ENCODE results near the gene GNB1L. TPM values are rescaled to one million over a fixed set of nuclear protein-coding genes. Genes with fewer than 3 reads are reported as not detected.

GNB1L gene
- total RNA-seq, 1 donor from 2014 or later = 3.0 TPM

DNA sequence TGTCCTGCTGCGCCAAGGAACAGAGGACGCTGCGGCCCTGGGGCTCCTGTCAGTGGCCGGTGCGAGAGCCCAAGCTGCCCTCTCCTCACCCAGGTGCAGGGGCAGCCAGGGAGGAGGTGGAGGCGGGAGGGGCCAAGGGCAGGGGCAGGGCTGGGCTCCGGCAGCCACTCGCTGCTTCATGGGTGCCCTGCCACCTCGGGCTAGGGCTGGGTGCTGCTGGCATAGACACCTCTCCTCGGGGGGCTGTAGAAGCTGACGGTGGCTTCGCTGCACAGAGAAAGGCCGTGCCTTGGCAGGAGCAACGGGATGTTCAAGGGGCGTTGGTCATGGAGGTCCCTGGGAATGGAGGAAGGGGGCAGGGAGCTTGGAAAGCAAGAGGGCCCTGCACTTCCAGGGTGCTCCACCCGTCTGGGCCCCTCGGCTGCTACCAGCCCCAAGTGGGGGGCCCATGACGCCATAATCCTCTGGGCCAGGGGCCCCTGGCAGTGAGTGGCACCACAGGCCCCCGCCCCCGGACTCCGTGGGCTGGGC is 95.7 kb downstream of the GNB1L start:
- Histone ChIP-seq H3K36me3 (no peaks in the 10 kb centered on the region), H3K79me2 (ENCODE audit: low read depth) (no peaks in the 10 kb centered on the region), H3K4me1 (peaks cover 37% of the 10 kb centered on the region), H2AFZ (replicated peaks) (no peak overlapping the region), H3F3A (ENCODE audit: low read depth) (peaks cover 32% of the 10 kb centered on the region), H3K9ac (no peak overlapping the region), H4K20me1 (ENCODE audit: low read depth) (peaks cover 86% of the 10 kb centered on the region), H3K4me3 (no peak overlapping the region), H3K27ac (no peak overlapping the region), H3K4me2 (peak overlapping the region; percentile 42), H3K9me3 (ENCODE audit: low read depth) (no peaks in the 10 kb centered on the region), H3K27me3 (peaks cover 99% of the 10 kb centered on the region)
- Mint-ChIP-seq H3K4me1 (peaks cover 25% of the 10 kb centered on the region), H3K36me3 (no peaks in the 10 kb centered on the region), H3K9me3 (no peaks in the 10 kb centered on the region), H3K4me3 (no peak overlapping the region), H3K27ac (no peak overlapping the region), H3K27me3 (ENCODE audit: insufficient read depth, low read depth) (peaks cover 69% of the 10 kb centered on the region)
- TF ChIP-seq EZH2 (IDR thresholded peaks at IDR 0.05) = no peak
- TF ChIP-seq, protein P1, sequence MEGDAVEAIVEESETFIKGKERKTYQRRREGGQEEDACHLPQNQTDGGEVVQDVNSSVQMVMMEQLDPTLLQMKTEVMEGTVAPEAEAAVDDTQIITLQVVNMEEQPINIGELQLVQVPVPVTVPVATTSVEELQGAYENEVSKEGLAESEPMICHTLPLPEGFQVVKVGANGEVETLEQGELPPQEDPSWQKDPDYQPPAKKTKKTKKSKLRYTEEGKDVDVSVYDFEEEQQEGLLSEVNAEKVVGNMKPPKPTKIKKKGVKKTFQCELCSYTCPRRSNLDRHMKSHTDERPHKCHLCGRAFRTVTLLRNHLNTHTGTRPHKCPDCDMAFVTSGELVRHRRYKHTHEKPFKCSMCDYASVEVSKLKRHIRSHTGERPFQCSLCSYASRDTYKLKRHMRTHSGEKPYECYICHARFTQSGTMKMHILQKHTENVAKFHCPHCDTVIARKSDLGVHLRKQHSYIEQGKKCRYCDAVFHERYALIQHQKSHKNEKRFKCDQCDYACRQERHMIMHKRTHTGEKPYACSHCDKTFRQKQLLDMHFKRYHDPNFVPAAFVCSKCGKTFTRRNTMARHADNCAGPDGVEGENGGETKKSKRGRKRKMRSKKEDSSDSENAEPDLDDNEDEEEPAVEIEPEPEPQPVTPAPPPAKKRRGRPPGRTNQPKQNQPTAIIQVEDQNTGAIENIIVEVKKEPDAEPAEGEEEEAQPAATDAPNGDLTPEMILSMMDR (IDR thresholded peaks at IDR 0.05) = no peak
- no peak for TF ChIP-seq EZH2phosphoT487 (IDR thresholded peaks at IDR 0.05)
- DNase-seq (ENCODE audit: low spot score) = no peak

DNA sequence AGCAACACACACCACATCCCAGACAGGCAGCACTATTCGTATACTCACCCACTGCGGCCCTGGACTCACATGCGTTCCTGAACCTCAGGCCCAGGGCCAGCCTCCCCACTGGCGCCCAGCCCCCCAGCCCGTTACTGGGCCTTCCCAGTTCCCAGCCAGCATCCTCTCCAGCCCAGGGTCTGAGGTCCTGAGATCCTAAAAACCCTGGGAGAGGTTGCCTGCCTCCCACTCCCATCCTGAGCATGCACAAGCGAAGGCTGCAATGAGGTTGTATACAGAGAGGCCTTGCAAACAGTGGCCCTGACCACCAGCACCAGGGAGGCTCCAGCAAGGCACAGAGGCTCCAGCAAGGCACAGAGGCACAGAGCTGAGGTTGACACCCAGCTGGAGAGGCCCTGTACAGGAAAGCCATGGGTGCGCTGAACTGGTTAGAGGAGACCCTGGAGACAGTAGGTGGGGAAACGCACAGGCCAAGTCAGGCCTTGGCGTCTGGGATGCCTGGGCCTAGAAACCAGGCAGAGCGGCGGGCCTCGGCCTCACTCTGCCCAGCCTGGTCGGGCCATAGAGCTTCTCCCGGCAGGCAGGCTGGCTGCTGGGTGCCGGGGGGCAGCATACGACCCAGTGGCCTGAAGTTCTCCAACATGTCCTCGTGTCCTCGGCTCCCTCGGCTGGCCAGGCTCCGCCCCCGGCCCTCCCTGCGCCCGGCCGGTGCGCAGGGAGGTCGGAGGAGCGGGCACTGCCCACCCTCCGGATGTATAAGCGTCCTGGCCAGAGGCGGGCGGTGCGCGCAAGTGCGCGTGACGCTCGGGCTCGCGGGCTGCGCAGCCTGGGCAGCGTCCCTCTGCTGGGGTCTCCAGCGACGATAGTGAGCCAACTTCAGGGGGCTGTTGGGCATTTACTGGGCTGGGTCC is 96.4 kb downstream of the GNB1L start:
- H3K4me1 ChIP-seq = peaks cover 37% of the 10 kb centered on the region
- H3K4me2 ChIP-seq = peak overlapping the region; percentile 42
- H3K27ac Mint-ChIP-seq = no peak overlapping the region
- no peaks in the 10 kb centered on the region for H3K79me2 ChIP-seq (ENCODE audit: low read depth)
- H3K9me3 ChIP-seq (ENCODE audit: low read depth) = no peaks in the 10 kb centered on the region
- peaks cover 99% of the 10 kb centered on the region for H3K27me3 ChIP-seq
- H3K4me3 ChIP-seq = no peak overlapping the region
- peaks cover 79% of the 10 kb centered on the region for H4K20me1 ChIP-seq (ENCODE audit: low read depth)
- H3K4me1 Mint-ChIP-seq = peaks cover 25% of the 10 kb centered on the region
- DNase-seq (ENCODE audit: low spot score) = peak; percentile 57
- no peak overlapping the region for H2AFZ ChIP-seq (replicated peaks)
- H3K27me3 Mint-ChIP-seq (ENCODE audit: insufficient read depth, low read depth) = peaks cover 70% of the 10 kb centered on the region
- no peaks in the 10 kb centered on the region for H3K36me3 ChIP-seq
- peaks cover 32% of the 10 kb centered on the region for H3F3A ChIP-seq (ENCODE audit: low read depth)
- no peak overlapping the region for H3K9ac ChIP-seq
- no peaks in the 10 kb centered on the region for H3K36me3 Mint-ChIP-seq
- no peaks in the 10 kb centered on the region for H3K9me3 Mint-ChIP-seq
- peak overlapping the region; percentile 66 for H3K4me3 Mint-ChIP-seq
- no peak overlapping the region for H3K27ac ChIP-seq
- TF ChIP-seq EZH2 (IDR thresholded peaks at IDR 0.05) (peak; percentile 60), EZH2phosphoT487 (IDR thresholded peaks at IDR 0.05) (peak; percentile 90)
- TF ChIP-seq, protein P1 (IDR thresholded peaks at IDR 0.05) = no peak

DNA sequence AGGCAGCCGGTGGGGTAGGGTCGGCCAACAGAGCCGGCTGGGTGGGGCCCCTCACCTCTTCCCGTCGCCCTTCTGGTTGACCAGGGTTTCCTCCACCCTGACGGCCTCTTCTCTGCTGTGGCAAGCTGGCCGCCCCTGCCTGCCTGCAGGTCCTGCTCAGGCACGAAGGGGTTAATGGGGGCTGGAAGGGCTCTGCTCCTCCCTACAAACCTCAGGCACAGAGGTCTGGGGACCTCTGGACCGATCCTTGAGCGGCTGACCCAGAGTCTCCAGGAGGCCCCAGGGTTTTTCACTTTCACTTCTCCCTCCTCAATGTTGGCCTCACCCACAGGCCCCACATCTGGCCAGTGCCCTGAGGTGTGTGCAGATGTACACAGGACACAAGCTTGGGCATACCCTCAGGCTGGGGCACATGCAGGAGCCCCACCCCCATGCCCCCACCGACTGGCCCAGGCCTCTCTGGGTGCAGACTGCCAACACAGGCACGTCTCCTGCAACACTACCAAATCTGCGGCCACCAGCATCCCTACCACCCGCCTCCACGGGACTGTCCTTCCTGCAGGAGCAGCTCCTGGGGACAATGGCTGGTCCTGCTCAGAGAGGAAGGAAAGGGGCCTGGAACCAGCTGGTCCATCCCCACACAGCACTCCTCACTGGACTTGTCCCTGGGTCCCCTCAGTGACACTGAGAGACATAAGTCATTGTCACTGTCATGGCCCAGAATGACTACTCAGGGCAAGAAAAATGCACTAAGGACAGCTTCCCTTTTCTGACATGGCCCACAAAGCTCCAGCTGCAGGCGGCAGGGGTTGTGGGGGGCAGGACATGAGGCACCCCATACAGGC is 97.3 kb downstream of the GNB1L start:
- H3K4me3 ChIP-seq = no peak overlapping the region
- H4K20me1 ChIP-seq (ENCODE audit: low read depth) = peaks cover 71% of the 10 kb centered on the region
- TF ChIP-seq, protein P1 (IDR thresholded peaks at IDR 0.05) = no peak
- TF ChIP-seq EZH2 (IDR thresholded peaks at IDR 0.05) = no peak
- DNase-seq (ENCODE audit: low spot score) = peak; percentile 27
- H3K27ac ChIP-seq = no peak overlapping the region
- H3K4me2 ChIP-seq = peak overlapping the region; percentile 59
- Mint-ChIP-seq H3K36me3 (no peaks in the 10 kb centered on the region), H3K27me3 (ENCODE audit: insufficient read depth, low read depth) (peaks cover 70% of the 10 kb centered on the region), H3K4me3 (peak overlapping the region; percentile 66), H3K9me3 (no peaks in the 10 kb centered on the region), H3K4me1 (peaks cover 25% of the 10 kb centered on the region), H3K27ac (no peak overlapping the region)
- peaks cover 99% of the 10 kb centered on the region for H3K27me3 ChIP-seq
- no peaks in the 10 kb centered on the region for H3K36me3 ChIP-seq
- no peaks in the 10 kb centered on the region for H3K79me2 ChIP-seq (ENCODE audit: low read depth)
- peaks cover 32% of the 10 kb centered on the region for H3F3A ChIP-seq (ENCODE audit: low read depth)
- peaks cover 37% of the 10 kb centered on the region for H3K4me1 ChIP-seq
- no peak overlapping the region for H3K9ac ChIP-seq
- H3K9me3 ChIP-seq (ENCODE audit: low read depth) = no peaks in the 10 kb centered on the region
- H2AFZ ChIP-seq (replicated peaks) = no peak overlapping the region

Data from neural progenitor cell (in vitro differentiated cells).